ENCODE results near the gene MYBPC3.

- TF ChIP-seq EP300 (IDR thresholded peaks at IDR 0.05) (no peak), CTCF (IDR thresholded peaks at IDR 0.05) (no peak)
Measured at GRCh38 chr11:47395223-47396048, 42.9 kb upstream of the MYBPC3 start.
